Measurements from ENCODE around the gene KLF6.
A peak's percentile ranks its signal among the peaks of the same experiment; 100 is the strongest.

Gene KLF6

DNA sequence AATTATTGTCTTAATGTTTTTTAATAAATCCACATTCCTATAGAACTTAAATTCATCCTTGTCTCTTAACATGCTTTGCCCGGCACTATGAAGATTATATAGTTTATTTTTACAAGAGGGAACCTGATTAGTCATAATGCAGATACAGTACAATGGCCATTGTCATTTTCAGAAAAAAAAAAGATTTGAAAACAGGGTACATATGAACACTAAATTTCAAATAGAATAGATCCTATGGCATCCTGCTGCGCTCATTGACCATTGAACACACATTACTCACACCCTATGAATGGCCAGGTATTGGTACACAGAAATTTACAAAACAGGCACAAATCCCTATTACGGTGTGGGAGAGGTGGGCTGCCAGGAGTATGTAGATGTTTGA, 2.0 kb upstream of the KLF6 start:
- TF ChIP-seq, protein P1, sequence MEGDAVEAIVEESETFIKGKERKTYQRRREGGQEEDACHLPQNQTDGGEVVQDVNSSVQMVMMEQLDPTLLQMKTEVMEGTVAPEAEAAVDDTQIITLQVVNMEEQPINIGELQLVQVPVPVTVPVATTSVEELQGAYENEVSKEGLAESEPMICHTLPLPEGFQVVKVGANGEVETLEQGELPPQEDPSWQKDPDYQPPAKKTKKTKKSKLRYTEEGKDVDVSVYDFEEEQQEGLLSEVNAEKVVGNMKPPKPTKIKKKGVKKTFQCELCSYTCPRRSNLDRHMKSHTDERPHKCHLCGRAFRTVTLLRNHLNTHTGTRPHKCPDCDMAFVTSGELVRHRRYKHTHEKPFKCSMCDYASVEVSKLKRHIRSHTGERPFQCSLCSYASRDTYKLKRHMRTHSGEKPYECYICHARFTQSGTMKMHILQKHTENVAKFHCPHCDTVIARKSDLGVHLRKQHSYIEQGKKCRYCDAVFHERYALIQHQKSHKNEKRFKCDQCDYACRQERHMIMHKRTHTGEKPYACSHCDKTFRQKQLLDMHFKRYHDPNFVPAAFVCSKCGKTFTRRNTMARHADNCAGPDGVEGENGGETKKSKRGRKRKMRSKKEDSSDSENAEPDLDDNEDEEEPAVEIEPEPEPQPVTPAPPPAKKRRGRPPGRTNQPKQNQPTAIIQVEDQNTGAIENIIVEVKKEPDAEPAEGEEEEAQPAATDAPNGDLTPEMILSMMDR (IDR thresholded peaks at IDR 0.05; ENCODE audit: control extremely low read depth, extremely low read depth, low read depth, missing control alignments): no peak
- POLR2A ChIA-PET: no interaction called here
- DNase-seq (ENCODE audit: extremely low spot score): no peak
- CTCF ChIA-PET: no interaction called here

DNA sequence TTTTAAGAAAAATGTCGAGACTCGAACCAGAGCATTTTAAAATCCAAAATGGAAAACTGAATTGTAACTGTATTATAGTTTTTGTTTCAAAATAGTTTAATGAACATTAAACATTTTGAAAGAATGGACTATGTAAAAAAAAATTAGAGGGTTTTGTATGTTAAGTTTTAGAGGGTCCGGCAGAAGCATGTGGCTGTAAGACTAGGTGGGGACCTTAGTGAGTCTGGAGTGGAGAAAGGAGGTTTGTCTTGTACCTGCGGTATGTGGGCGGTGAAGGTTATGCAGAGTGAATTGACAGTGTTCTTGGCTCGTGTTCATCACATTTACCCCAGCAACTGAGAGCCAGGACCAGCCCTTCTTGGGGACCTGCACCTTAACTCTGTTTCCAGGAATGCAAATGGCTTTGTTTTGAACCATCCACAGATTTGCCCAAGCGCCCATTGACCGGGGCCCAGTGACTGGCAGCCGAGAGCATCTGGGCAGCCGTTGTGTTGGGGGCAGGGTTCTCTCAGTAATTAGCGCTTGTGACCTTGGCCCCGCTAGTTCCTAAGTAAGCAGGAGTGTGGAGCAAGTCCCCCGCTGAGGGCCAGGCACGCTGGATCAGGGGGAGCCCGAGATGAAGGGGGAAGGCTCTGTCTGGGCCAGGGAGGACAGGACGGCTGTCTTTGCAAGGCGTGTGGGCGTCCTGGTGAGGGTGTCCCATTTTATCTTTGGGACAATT, 1.4 kb upstream of the KLF6 start:
- POLR2A ChIA-PET: interaction anchor here (0.5 to 4.0 kb wide), 5 partner anchors 14 to 112 kb away, joined by 3 to 45 read pairs (median 11); no protein-coding TSS in a partner anchor
- no peak for DNase-seq (ENCODE audit: extremely low spot score)
- TF ChIP-seq, protein P1 (IDR thresholded peaks at IDR 0.05; ENCODE audit: control extremely low read depth, extremely low read depth, low read depth, missing control alignments): no peak
- CTCF ChIA-PET: no interaction called here

DNA sequence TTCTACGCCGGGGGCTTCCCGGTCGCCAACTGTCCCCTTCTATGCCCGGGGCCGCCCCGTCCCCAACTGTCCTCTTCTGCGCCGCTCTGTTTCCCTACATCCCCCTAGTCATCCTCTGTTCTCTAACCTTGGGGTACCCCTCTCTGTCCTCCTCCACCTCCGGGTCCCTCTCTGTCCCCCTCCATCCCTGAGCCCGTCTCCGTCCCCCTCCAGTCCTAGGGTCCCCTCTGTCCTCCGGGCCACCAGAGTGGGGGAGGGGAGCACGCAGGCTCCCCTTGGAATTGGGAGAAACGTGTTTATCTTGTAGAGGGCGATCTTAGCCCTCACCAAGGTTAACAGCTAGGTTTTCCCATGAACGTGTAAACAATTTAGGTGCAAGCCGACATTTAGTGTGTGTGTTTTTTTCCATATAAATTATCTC, 852 bp upstream of the KLF6 start:
- ChIA-PET POLR2A (interaction anchor here (0.5 to 4.0 kb wide), 29 partner anchors 8 to 231 kb away, joined by 3 to 45 read pairs (median 6); no protein-coding TSS in a partner anchor), CTCF (interaction anchor here (1.0 to 1.3 kb wide), 2 partner anchors 10 to 42 kb away, joined by 3 read pairs; no protein-coding TSS in a partner anchor)
- DNase-seq (ENCODE audit: extremely low spot score): peak; percentile 44
- TF ChIP-seq, protein P1 (IDR thresholded peaks at IDR 0.05; ENCODE audit: control extremely low read depth, extremely low read depth, low read depth, missing control alignments): no peak

DNA sequence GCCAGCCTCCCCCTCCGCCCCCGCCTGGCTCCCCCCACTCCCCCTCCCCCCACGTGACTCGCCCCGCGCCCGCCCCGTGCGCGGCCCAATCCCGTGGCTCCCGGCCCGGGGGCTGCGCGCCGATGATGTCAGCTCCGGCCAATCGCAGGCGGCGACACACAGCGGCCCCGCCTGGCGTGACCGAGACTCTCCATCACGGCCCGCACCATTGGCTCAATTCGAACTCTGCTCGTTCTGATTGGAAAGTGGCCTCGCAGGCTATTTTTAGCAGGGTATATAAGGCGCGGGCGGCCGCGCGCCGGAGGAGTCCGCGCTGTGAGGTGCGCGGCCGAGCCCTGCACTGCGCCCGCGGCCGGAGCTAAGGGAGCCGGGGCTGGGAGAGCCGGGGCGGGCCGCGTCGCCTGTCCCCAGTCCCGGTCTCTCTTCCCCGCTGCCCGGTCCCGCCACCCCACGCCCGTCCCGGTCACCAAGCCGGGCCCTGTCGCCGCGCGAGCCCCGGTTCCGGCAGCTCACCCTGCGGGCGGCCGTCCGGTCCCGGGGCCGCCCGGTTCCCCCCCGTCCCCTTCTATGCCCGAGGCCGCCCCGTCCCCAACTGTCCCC, 342 bp upstream of the KLF6 start:
- CTCF ChIA-PET: interaction anchor here (0.7 to 1.3 kb wide), 4 partner anchors 10 to 42 kb away, joined by 3 read pairs; no protein-coding TSS in a partner anchor
- TF ChIP-seq, protein P1 (IDR thresholded peaks at IDR 0.05; ENCODE audit: control extremely low read depth, extremely low read depth, low read depth, missing control alignments): no peak
- POLR2A ChIA-PET: interaction anchor here (0.8 to 4.0 kb wide), 35 partner anchors 9 to 232 kb away, joined by 3 to 45 read pairs (median 5); no protein-coding TSS in a partner anchor
- DNase-seq (ENCODE audit: extremely low spot score): peak; percentile 100

DNA sequence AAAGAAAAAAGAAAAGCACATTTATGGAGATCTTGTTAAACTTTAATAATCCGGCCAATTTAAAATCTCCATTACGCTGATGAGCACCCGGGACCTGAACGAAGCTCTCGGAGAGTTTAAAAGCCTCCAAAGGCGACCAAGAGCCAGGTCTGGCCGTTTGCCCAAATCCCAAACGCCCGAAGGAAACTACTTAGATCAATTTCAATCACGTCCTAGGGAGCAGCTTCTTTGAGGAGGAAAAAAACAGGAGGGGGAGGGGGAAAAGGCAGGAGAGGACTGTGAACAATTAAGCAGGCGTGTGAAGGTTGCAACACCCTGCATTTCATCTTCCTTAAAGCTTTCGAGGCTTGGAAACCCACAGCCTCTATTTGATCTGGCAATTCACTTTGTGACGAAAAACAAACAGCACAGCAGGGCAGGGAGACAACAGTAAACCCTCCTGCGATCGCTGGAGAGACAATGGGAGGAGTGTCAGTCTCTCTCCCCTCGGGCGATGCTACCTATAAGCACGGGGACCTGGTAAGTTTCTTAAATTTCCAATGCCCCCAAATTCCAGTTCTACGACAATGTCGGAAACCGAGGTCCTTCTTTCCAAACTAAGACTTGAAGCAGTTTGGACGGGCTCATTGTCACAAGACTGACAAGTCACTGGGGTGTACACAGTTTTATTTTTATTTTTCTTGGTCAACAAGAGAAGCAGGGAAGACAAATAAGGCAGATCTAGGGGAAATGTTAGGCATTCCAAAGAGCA, 1.2 kb downstream of the KLF6 start:
- ChIA-PET CTCF (interaction anchor here (0.7 kb wide), 1 partner anchor 32 kb away, joined by 3 read pairs; no protein-coding TSS in a partner anchor), POLR2A (interaction anchor here (0.8 to 4.0 kb wide), 6 partner anchors 19 to 91 kb away, joined by 3 to 45 read pairs (median 6); no protein-coding TSS in a partner anchor)
- TF ChIP-seq, protein P1 (IDR thresholded peaks at IDR 0.05; ENCODE audit: control extremely low read depth, extremely low read depth, low read depth, missing control alignments): no peak
- no peak for DNase-seq (ENCODE audit: extremely low spot score)

DNA sequence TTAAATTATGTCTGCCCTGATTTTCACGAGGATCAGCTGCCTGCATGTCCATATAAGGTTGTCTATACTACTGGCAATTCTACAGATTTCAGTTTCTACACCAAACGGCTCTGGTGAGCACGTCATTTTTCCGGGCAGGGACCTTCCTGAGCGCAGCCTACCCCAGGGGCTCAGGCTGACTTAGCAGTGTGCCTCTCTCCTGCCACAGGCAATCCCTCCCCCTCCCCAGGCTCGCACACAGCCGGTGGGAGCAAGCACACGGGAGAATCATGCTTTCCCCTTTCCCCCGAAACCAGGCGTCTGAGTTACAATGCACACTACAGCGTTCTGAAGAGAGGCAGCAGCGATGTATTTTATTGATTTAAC, 1.7 kb downstream of the KLF6 start:
- TF ChIP-seq, protein P1 (IDR thresholded peaks at IDR 0.05; ENCODE audit: control extremely low read depth, extremely low read depth, low read depth, missing control alignments): no peak
- POLR2A ChIA-PET: interaction anchor here (0.8 to 4.0 kb wide), 7 partner anchors 19 to 92 kb away, joined by 3 to 45 read pairs (median 3); no protein-coding TSS in a partner anchor
- CTCF ChIA-PET: no interaction called here
- peak; percentile 62 for DNase-seq (ENCODE audit: extremely low spot score)

Data from GM10248 (cell line).